SH-SY5Y (cell line): ENCODE measurements around the gene IL20RA.

Source experiments
- GATA2 ChIP-seq: IDR thresholded peaks from 2 replicates; pipeline ENCODE4 v1.6.1; 2011; ENCODE audit warnings: mild to moderate bottlenecking, low read depth, low read length
- GATA3 ChIP-seq: IDR thresholded peaks from 2 replicates; pipeline ENCODE4 v1.6.1; 2011; ENCODE audit warnings: low read depth, mild to moderate bottlenecking, low read length, moderate library complexity

DNA sequence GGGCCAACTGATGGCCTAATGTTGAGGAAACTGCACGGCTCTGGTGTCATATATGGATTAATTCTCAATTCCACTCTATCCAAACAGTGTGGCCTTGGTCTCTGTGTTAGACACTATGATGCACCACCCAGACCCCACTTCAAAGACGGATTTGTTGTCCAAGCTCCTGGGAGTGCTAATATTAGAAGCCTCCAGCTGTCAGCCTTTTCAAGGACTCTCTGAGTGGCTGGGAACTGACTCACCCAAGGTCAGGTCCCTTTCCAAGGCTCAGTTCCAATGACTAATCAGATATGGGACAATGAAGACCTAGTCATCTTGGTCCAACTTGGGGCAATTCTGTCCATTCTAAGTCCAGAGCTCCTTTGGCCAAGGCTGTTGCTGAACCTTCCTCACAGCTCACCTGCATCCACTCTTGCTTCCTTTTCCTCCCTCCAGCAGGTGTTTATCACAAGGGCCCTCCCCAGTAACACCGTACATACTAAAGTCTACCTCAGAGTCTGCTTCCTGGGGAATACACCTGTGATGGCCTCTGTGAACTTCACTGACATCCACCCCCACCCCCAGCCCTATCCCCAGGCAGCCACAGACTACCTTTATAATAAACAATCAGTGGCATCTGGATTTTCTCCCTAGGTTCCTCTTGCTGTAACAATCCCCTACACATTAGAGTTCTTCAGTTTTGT lies 7.2 kb upstream of the IL20RA start:
- TF ChIP-seq GATA2, result no peak
- TF ChIP-seq GATA3, result no peak
